Lung (tissue), 12 donors: Measurements from ENCODE around the gene SLIT1. TPM values are rescaled to one million over a fixed set of nuclear protein-coding genes. Genes with fewer than 3 reads are reported as not detected.

ENCODE experiments used
- ATAC-seq: fragments of 200-7000 bp; cut with Tn5 transposase; one replicate; pipeline ENCODE4 v1.9.1; 2020; ENCODE audit warnings: moderate number of reproducible peaks; ENCODE audit not compliant: insufficient read depth, low FRiP score
- DNase-seq, 3 donors: peaks; one replicate each; pipeline ENCODE4 v3.0.0-alpha.2; 2013 to 2017
- H3K27ac ChIP-seq, 2 donors: one replicate each; pipeline ENCODE4 v1.5.1; 2013; ENCODE audit warnings: mild to moderate bottlenecking in 2 of 2, moderate library complexity in 2 of 2, control low read depth in 1 of 2, inconsistent platforms in 1 of 2, low read depth in 1 of 2, low read length in 1 of 2
- H3K27me3 ChIP-seq, 3 donors: one replicate each; pipeline ENCODE4 v1.5.1; 2013; ENCODE audit warnings: low read length in 2 of 3; ENCODE audit not compliant: control insufficient read depth in 3 of 3, insufficient read depth in 3 of 3
- H3K36me3 ChIP-seq, 4 donors: one replicate each; pipeline ENCODE4 v1.5.1; 2013; ENCODE audit warnings: low read length in 4 of 4, mild to moderate bottlenecking in 1 of 4, moderate library complexity in 1 of 4; ENCODE audit not compliant: control insufficient read depth in 4 of 4, insufficient read depth in 4 of 4
- H3K4me1 ChIP-seq, 5 donors: one replicate each; pipeline ENCODE4 v1.5.1; 2013; ENCODE audit warnings: low read length in 5 of 5, mild to moderate bottlenecking in 2 of 5, moderate library complexity in 1 of 5; ENCODE audit not compliant: control insufficient read depth in 5 of 5, insufficient read depth in 5 of 5
- H3K4me3 ChIP-seq: one replicate; pipeline ENCODE4 v1.5.1; 2013; ENCODE audit warnings: mild to moderate bottlenecking, control low read depth, moderate library complexity
- H3K9ac ChIP-seq, 2 donors: one replicate each; pipeline ENCODE4 v1.5.1; 2013; ENCODE audit warnings: low read length in 2 of 2, control low read depth in 1 of 2; ENCODE audit not compliant: insufficient read depth in 1 of 2
- H3K9me3 ChIP-seq, 4 donors: one replicate each; pipeline ENCODE4 v1.5.1; 2013; ENCODE audit warnings: low read length in 3 of 4, mild to moderate bottlenecking in 1 of 4, moderate library complexity in 1 of 4; ENCODE audit not compliant: control insufficient read depth in 4 of 4, insufficient read depth in 3 of 4
- WGBS, 2 donors: extraction: QIAGEN DNeasy Blood & Tissue Kit; methylation state at CpG; one replicate each; pipeline ENCODE4 v1.1.7; 2013; 5-methylcytosine and 5-hydroxymethylcytosine counted together
- polyA plus RNA-seq, 2 donors: library from polyadenylated mRNA; stranded (reverse); fragments of 200-250 nt; gene quantifications; one replicate each; pipeline ENCODE4 v1.2.1, GENCODE V29; 2013
- total RNA-seq, 2 donors: library from RNA; depleted of rRNA in 1 of 2; stranded (reverse); fragments of >200 nt in 1 of 2; gene quantifications; one replicate each; pipeline ENCODE4 v1.2.1, GENCODE V29; 2014 to 2021
- TF ChIP-seq, protein P1 (sequence below): IDR thresholded peaks from 2 replicates; pipeline ENCODE4 v1.5.1; 2012; ENCODE audit warnings: mild to moderate bottlenecking; ENCODE audit errors: control extremely low read depth, extremely low read depth
- donor health status: control.
- donor health status: control.
- donor health status: Bipolar disorder and iron deficiency.
- donor health status: healthy.
- donor health status: DM: yes; HTN: yes; CAD: no.

The SLIT1 gene
- total and polyA plus RNA-seq, 4 donors: 0.39 to 5.6 (median 0.57) TPM

DNA sequence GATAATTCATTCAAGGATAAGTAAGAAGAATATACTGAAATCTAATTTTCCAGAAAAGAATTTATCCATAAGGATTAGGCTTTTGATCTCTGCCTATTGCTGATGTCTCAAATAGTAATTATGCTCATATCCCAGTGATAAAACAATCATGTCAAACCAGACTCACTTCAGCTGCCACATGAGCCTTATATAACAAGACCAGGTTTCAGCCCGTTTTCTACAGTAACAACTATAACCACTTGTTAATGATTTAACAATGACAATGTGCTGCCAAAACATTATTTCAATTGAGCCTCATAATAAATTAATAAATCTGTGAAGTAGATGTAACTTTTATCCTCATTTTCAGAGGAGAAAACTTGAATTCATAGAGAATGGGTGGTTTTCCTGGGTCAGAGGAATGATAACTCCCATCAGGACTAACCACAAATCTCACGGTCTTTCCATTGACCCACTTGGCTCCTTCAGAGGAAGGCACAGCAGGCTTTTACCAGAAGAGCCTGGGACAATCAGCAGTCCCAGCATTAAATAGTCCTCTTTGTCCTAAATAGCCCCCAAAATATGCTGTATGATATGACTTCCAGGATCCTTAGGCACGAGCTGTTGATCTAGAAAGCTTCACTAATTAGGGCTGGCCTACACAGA, 42.5 kb upstream of the SLIT1 start:
- Histone ChIP-seq H3K9me3 (no peaks in the 10 kb centered on the region), H3K9ac (no peak overlapping the region), H3K27me3 (no peaks in the 10 kb centered on the region), H3K36me3 (peaks cover 4 to 19% (median 14%) of the 10 kb centered on the region in 4 donors), H3K27ac (no peak overlapping the region), H3K4me1 (peaks cover 0 to 2% (median 0%) of the 10 kb centered on the region in 5 donors), H3K4me3 (no peak overlapping the region)
- ATAC-seq (no peak), DNase-seq (no peak)
- 90% methylated on average over 3 of the region's 3 CpGs for WGBS, 2 donors
- TF ChIP-seq, protein P1, sequence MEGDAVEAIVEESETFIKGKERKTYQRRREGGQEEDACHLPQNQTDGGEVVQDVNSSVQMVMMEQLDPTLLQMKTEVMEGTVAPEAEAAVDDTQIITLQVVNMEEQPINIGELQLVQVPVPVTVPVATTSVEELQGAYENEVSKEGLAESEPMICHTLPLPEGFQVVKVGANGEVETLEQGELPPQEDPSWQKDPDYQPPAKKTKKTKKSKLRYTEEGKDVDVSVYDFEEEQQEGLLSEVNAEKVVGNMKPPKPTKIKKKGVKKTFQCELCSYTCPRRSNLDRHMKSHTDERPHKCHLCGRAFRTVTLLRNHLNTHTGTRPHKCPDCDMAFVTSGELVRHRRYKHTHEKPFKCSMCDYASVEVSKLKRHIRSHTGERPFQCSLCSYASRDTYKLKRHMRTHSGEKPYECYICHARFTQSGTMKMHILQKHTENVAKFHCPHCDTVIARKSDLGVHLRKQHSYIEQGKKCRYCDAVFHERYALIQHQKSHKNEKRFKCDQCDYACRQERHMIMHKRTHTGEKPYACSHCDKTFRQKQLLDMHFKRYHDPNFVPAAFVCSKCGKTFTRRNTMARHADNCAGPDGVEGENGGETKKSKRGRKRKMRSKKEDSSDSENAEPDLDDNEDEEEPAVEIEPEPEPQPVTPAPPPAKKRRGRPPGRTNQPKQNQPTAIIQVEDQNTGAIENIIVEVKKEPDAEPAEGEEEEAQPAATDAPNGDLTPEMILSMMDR: no peak

DNA sequence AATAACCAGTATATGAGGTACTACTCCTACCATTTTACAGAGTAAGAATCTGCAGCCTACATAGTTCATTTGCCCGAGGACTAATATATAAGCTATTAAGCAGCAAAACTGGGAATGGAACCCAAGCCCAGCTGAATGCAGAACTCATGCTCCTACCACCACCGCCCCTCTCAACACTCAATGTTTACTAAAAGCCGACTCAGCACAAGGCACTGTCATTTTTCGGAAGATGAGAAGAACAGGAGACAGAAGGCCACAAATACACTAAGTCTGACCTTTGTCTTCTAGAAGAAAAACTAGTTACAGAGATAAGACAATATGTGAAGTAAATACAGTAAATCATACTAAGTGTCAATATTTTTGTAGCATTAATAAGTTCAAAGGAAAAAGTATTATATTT, 40.6 kb upstream of the SLIT1 start:
- no peak for DNase-seq
- H3K36me3 ChIP-seq: peaks cover 9 to 19% (median 14%) of the 10 kb centered on the region in 4 donors
- no peak overlapping the region for H3K4me3 ChIP-seq
- no peak overlapping the region for H3K27ac ChIP-seq
- H3K9me3 ChIP-seq: no peaks in the 10 kb centered on the region
- no peak overlapping the region for H3K9ac ChIP-seq
- TF ChIP-seq, protein P1: no peak
- no peaks in the 10 kb centered on the region for H3K27me3 ChIP-seq
- 86 to 90% methylated on average over 4 of the region's 4 CpGs for WGBS, 2 donors
- peaks cover 0 to 17% (median 0%) of the 10 kb centered on the region in 5 donors for H3K4me1 ChIP-seq
- no peak for ATAC-seq

DNA sequence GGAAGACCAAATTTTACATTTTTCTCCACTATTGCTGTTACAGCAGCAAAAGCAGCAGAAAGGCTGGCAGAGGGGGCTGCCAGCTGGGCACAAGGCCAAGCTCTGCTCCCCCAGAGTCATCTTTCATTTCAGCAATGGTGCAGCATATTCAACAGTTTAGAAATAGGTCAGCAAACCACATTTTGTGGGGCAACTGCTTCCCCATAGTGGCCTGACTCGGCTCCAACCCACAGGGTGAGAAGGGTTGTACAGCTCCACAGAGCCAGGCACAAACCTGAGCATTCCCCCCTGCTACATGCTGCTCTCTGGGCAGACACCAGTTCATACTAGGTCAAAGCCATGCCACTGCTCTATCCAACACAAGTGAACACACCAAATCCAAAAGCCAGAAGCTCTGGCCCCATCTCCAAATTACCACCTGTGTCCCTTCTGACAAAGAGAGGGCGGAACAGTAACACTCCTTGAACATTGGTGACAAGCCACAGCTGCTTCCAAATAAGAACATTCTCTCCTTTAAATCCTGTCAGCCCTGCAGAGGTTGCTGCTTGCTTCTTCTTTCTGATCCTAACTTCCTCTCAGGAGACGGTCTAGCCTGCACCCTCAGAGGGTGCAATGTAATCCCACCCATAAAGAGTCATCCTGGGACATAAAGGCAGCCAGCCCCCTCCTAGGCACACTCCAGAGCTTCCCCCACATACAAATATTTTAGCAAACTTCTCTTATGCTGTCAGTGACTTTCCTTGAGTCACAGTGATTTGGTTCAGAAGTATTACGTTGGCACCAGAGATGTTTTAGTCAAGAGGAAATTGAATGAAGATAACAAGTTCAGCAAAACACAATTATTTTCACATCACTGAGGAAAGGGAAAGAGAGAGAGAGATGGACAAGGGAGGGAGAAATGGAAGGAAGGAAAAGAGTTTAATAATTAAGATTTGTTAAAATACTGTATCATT, 39.0 kb upstream of the SLIT1 start:
- WGBS, 2 donors: 49 to 69% methylated on average over 4 of the region's 4 CpGs
- Histone ChIP-seq H3K9ac (no peak overlapping the region), H3K4me1 (peaks cover 0 to 17% (median 0%) of the 10 kb centered on the region in 5 donors), H3K27me3 (no peaks in the 10 kb centered on the region), H3K9me3 (no peaks in the 10 kb centered on the region), H3K36me3 (peaks cover 9 to 20% (median 14%) of the 10 kb centered on the region in 4 donors), H3K27ac (no peak overlapping the region), H3K4me3 (no peak overlapping the region)
- TF ChIP-seq, protein P1: no peak
- ATAC-seq: no peak
- DNase-seq: no peak
